NCI-H510A (cell line): ENCODE results near the gene LRWD1.
"Not testable (repeated sequence)": the region's sequence is repeated elsewhere in the genome, so short reads cannot be mapped to it uniquely, and the experiment has no call there.

Source experiments
- DNase-seq: peaks from one replicate; lab custom pipeline; 2025; lab: John Stamatoyannopoulos, UW

The LRWD1 gene

DNA sequence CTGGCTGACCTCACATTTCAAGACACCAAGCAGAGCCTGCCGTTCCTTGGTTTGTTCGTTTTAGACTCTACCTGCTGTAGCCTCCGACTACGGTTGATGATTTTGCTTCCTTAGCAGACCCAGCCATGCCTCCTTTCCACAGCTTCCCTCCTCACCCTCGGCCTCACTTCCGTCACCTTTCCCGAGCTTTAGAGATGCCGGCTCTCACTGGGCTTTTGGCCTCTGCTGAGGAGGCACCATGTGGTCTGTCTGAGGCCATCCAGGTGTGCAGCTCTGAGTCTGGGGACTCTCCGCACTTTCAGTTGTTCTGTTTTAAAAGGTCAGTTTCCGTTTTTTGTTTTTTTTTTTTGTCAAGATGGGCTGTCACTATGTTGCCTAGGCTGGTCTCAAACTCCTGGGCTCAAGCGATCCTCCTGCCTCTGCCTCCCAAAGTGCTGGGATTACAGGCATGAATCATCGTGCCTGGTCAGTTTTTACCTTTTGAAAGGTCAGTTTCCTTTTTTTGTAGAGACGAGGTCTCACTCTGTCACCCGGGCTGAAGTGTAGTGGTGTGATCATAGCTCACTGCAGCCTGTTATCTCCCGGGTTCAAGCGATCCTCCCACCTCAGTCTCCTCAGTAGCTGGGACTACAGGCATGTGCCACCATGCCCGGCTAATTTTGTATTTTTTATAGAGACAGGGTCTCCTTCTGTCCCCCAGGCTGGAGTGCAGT is 19.7 kb upstream of the LRWD1 start:
- DNase-seq: no peak

DNA sequence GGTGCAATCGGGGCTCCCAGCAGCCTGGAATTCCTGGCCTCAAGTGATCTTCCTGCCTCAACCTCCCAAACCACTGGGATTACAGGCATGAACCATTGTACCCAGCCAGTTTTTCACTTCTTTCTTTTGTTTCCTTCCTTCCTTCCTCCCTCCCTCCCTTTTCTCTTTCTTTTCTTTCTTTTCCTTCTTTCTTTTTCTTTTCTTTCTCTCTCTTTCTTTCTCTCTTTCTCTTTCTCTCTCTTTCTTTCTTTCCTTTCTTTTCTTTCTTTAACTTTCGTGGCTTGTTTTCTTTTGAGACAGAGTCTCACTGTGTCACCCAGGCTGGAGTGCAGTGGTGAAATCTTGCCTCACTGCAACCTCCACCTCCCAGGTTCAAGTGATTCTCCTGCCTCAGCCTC is 19.1 kb upstream of the LRWD1 start:
- DNase-seq: no peak

DNA sequence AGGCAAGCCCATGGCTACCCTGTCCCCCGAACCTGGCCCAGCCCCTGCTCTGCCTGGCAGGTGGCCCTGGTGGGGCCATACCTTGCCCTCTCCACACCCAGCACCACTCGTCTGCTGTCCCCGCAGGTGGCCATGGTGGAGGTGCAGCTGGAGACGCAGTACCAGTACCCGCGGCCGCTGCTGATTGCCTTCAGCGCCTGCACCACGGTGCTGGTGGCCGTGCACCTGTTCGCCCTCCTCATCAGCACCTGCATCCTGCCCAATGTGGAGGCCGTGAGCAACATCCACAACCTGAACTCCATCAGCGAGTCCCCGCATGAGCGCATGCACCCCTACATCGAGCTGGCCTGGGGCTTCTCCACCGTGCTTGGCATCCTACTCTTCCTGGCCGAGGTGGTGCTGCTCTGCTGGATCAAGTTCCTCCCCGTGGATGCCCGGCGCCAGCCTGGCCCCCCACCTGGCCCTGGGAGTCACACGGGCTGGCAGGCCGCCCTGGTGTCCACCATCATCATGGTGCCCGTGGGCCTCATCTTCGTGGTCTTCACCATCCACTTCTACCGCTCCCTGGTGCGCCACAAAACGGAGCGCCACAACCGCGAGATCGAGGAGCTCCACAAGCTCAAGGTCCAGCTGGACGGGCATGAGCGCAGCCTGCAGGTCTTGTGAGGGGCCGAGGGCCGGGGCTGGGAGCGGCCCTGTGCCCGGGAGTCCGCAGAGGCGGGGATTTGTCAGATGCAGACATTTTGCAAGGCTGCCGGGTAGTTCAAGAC is 18.2 kb upstream of the LRWD1 start:
- no peak for DNase-seq

DNA sequence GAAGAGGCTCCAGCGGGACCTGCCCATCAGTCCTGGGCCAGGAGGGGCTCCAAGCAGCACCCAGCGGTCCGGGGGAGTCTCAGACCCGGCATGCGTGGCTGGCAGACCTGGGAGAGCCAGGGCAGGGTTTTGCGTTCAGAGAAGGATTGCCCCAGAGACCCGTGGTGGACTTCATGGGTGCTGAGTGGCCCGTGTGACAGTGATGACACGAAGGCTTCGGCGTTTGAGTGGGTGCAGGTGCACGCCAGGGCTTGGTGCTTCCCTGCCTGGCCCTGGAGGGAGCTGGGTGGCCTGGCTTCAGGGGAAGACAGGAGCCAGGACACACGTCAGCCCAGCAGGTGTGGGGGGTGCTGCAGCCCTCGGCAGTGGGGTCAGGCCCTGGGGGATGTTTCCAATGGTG is 17.5 kb upstream of the LRWD1 start:
- no peak for DNase-seq

DNA sequence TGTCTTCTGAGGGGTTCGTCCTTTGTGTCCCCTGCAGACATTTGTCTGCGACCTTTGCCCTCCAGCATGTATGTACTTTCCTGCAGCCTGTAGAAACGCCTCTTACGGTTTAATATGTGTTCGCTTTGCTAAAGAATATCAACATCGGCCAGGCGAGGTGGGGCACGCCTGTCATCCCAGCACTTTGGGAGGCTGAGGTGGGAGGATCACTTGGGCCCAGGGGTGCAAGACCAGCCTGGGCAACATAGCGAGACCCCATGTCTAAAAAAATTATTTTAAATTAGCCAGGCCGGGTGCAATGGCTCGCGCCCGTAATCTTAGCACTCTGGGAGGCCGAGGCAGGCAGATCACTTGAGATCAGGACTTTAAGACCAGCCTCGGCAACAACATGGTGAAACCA is 15.6 kb upstream of the LRWD1 start:
- DNase-seq: no peak

DNA sequence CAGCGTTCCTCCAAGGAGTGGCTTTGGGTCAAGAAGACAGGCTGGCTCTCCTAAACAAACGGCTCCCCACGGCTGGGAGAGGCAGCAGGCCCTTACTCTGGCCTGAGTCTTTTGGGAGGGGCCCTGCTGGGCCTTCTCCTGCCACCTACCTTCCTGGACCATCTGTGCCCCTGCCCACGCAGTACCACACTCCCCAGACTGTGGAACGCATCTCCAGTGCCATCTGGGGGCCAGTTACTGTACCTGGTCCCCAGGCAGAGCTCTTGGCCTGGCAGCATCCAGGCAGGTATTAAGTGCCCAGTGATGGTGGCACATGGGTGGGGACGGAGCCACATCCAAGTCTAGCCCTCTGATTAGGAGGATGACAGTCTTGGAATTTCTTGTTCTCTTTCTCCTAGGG is 14.5 kb upstream of the LRWD1 start:
- DNase-seq: no peak

DNA sequence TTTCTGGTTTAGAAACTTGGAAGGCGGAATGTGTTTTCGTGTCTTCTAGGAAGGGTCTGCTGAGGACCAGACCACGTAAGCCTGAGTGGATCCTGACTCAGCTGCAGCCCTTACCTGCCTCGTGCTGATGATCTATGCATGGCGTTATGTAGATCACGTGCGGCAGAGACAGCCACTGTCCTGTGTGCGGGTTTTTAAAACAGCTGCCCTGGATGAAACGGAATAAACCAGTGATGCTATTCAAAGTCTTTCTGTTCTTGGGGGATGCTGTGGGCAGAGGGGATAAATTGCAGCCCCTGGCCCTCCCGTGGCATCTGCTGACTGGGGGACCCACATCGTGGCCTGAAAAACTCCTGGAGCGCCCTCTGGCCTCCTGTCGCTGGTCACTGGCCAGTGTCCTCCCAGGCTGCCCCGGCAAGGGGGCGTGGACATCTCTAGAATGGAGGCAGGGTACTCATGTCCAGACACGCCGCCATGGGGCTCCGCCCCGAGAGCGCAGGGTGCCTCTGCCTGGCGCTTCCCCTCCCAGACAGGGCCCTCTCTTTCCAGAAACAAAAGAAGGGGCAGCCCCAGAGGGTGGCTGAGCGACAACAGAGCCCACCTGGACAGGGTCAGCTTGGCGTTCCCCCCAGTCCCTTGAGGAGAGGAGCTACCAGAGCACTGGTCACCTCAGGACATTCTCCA is 13.3 kb upstream of the LRWD1 start:
- no peak for DNase-seq

DNA sequence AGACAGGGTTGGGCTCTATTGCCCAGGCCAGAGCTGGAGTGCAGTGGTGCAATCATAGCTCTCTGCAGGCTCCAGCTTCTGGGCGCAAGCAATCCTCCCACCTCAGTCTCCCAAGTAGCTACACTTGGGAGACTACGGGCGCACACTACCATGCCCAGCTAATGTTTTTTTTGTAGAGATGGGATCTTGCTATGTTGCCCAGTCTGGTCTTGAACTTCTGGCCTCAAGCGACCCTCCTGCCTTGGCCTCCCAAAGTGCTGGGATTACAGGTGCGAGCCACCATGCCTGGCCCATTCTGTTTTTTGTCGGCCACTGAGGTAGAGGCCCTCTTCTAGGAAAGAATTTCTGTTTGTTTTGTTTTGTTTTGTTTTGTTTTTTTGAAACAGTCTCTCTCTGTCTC is 12.3 kb upstream of the LRWD1 start:
- DNase-seq: no peak

DNA sequence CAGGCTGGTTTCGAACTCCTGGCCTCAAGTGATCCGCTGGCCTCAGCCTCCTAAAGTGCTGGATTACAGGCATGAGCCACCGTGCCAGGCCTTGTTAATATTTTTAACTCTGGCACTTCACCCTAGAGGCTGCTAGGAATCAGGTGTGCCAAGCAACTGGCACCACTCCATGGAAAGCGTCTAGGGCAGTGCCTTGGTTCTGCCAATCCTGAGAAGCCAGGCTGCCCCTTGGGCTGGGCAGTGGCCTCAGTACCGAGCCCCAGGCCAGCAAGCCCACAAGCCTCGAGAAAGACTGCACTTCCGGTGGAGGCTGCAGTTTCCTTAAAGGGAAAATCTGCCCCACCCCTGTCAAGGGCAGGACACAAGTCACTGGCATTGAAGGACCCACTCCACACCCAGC is 11.5 kb upstream of the LRWD1 start:
- no peak for DNase-seq

DNA sequence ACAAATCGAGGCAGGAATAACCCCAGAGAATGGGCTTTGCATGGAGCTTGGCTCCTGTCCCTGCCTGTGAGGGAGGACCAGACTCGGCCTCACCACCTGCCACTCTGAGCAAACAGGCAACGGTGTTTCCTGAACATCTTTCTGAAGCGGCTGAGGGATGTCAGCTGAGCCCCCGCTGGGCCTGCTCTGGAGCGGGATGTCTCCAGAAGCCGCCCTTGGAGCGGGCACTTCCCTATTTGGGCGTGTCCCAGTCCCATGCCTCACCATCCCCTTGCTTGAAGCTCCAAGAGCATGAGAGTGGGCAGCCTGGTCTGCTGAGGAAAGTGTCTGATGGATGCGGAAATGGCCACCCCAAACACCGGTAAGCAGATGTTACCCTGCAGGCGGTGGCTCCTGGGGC is 10.3 kb upstream of the LRWD1 start:
- DNase-seq: no peak

DNA sequence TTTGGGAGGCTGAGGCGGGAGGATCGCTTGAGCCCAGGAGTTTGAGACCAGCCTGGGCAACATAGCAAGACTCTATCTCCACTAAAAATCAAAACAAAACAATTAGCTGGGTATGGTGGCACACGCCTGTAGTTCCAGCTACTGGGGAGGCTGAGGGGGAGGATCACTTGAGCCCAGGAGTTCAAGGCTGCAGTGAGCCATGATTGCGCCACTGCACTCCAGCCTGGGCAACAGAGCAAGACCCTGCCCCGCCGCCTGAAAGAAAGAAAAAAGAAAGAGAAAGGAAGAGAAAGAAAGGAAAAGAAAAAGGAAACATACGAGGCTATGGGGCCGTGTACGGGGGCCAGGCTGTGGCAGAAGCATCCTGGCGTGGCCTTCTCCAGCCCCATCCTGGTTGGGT is 9.9 kb upstream of the LRWD1 start:
- DNase-seq: not testable (repeated sequence)

DNA sequence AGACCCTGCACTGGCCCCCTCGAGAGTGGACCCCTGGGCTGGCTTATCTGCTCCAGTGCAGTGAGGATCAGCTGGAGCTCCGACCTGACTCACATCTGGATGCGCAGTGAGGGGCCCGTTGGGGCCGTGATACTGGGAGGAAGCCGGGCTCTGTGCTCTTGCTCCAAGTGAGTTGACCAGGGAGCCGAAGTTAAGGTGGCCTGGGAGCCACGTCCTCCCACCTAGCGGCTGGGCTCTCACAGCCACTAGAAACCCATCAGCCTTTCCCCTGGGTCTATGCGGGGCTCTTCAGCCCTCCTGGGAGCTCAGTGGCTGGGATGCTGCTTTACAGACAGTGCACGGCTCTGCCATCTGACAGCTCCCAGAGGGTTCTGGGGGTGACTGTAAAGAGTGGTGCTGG is 9.2 kb upstream of the LRWD1 start:
- no peak for DNase-seq

DNA sequence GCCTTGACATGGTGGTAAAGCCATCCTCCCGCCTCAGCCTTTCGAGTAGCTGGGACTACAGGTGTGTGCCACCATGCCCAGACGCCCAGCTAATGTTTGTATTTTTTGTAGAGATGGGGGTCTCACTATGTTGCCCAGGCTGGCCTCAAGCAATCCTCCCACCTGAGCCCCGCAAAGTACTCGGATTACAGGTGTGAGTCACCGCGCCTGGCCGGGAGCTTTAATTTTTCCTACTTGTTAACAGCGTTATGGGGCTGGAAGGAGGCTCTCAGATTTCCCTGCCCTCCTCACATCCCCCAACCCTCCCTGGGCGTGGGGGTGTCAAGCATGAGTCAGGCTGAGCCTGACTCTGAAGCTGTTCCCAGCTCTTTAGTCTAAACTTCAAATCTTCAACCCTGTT is 8.5 kb upstream of the LRWD1 start:
- DNase-seq: no peak

DNA sequence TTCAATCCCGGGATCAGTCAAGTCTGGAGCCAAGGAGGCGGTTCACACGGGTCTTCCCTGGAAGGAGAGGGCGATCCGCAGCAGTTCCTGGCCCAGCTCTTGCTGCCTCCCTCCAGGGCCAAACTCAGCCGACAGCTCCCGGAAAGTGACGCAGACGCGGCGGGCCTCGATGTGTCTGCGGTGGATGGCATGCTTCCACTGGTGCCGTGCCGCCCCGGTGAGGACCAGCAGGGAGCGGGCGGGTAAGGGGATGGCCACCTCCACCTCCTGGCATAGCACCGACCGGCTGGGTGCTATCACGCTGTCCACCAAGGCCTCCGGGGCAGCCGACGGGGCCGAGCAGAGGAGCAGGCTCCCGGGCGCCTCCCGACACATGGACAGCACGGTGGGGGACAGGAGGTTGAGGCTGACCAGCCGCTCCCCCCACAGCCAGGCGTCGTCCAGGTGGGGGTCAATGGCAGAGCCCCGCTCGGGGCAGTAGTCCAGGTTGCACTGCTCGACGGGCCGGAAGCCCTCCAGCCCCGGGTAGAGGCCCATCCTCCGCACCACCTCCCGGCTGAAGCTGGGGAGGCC is 7.3 kb upstream of the LRWD1 start:
- DNase-seq: no peak

DNA sequence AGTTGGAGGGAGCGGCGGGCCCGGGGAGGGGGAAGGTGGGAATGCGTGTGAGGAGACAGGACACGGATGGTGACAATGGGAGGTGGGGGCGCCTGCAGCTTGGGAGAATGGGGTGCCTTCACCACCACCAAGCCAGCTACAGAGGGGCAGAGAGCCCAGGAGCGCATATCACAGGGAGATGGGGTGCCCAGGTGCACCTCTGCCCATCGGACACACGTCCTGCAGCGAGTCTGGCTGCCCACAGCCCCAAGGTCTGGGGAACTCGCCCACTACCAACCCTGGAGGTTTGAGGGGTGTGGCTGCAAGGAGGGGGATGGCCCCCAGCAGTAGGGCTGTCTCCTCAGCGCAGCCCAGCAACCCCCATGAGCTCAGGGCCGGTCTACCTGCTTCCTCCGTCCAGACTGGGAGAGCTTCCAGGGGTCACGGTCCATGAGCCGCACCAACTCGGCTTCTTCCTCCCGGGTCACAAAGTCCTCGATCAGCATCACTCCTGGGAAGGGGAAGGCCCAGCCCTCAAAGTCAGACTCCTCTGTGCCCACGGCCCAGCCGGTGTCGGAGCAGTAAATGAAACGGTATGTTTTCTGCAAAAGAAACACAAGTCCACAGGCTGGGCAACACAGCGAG is 5.5 kb upstream of the LRWD1 start:
- DNase-seq: no peak

DNA sequence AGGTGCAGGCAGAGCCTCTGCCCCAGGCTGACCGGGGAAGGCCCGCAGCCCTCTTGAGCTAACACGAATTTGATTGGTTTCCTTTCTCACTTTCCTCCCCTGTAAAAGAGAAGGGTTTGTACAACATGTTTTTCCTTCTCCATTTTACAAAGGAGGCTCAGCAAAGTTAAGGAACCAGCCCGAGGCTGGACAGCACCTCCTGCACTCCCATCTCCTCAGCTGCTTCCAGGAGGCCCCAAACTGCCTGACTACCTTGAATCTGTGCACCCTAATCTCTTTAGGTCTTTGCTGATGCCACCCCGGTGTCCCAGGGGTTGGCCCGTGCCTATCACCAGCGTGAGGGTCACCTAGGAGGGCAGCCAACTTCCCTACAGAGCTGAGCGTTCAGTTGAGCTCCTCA is 4.3 kb upstream of the LRWD1 start:
- no peak for DNase-seq

DNA sequence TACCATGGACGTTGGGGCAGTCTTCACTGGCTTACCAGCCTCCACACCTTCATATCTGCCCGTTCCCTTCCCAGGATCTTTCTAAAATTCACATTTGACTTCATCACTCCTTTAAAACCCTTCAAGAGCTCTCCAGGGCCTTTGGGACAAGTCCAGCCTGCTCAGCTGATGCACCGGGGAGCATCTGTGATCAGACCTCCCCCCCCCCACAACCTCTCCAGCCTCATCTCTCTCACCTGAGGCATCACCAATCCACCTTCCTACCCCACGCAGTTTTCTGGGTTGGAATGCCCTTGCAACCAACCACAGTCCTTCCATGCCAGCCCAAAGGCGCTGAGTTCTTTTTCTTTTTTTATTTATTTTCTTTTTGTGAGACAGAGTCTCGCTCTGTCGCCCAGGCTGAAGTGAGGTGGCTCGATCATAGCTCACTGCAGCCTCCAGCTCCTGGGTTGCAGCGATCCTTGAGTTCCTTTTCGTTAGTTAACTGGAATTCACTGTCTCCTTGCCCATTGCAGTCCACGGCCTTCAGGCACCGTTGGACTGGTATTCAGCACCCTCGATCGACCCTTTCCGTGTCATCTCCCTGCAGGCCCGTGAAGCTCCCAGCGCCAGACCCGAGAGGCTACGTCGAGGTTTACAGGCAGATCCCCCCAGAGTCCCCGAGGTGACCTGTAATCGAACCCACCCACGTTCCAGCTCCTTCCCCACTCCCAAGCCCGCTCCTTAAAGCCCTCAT is 775 bp upstream of the LRWD1 start:
- DNase-seq: no peak

DNA sequence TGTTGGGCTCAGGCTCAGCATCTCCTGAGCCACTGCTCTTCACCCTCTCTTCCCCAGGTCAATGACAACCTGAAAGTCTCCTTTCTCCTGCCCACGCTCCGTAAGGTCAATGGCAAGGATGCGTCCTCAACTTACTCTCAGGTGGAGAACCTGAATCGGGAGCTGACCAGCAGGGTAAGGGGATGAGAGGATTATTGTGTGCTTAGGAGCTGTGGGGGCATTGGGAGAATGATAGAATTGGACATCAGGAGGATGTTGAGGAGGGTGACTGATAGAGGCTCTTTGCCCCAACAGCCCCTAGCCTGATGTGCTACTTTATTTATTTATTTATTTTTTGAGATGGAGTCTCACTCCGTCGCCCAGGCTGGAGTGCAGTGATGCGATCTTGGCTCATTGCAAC is 1.3 kb downstream of the LRWD1 start:
- DNase-seq: no peak

DNA sequence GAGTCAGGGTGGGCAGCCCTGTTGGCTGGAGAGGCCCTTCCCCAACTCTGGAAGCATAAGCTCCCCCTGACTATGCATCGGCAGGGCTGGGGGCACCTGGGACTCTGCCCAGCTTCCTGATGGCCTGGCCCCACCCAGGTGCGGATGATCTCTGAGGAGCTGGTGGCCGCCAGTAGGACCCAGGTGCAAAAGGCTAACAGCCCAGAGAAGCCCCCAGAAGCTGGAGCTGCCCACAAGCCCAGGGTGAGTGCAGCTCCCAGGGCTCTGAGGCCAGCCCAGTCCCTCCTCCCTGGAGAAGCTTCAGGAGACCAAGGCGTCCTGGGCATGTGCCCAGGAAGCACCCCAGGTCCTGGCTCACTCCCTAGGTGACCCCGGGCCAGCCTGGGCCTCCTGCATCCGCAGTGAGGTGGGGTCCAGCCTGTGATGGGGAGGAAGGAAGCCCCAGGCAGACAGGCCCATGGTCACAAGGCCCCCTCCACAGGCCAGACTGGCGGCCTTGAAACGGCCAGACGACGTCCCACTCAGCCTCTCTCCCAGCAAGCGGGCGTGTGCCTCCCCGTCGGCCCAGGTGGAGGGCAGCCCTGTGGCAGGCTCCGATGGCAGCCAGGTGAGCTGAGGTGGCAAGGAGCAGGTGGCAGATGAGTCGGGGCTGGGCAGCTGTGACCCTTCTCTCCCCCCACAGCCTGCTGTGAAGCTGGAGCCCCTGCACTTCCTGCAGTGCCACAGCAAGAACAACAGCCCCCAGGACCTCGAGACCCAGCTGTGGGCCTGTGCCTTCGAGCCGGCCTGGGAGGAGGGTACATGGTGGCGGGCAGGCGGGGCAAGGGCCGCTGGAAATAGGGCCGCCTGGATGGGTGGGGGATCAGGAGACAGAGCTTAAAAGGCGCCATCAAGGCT is 3.0 kb downstream of the LRWD1 start:
- no peak for DNase-seq

DNA sequence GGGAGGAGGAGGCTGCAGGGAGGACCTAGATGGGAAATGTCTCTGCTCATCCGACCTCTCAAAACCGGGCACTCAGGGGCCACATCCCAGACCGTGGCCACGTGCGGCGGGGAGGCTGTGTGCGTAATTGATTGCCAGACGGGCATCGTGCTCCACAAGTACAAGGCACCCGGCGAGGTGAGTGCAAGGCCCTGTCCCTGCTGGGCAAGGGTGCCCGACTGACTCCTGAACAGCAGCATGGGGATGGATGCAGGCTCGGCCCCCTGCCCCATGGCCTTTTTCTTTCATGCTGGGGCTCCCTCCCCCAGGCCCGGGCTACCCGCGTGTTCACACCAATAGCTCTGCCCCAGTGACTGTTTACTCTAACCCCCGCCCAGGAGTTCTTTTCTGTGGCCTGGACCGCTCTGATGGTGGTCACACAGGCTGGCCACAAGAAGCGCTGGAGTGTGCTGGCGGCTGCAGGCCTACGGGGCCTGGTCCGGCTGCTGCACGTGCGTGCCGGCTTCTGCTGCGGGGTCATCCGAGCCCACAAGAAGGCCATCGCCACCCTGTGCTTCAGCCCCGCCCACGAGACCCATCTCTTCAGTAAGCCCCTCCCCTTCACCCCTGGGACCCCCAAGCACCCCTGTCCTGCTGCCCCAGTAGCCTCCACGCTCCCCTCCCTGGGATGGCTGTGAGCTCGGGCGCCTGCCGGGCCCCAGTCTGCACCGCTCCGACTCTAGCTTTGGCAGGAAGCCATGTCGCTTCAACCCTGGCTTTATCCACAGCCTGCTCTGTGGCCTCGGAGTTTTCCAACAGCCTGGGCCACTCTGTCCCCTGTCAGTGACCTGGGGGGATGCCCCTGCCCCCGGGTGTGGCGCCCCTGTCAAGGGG is 3.9 kb downstream of the LRWD1 start:
- DNase-seq: no peak
